NB4 (cell line): ENCODE results near the gene AP2B1.
A peak's percentile ranks its signal among the peaks of the same experiment; 100 is the strongest.

Experiments used
- CTCF ChIP-seq: IDR thresholded peaks from one replicate; pipeline ENCODE4 v1.5.1; 2012; ENCODE audit warnings: low read depth, low read length
- MAX ChIP-seq: IDR thresholded peaks from 2 replicates; pipeline ENCODE4 v1.6.1; 2011; ENCODE audit warnings: low read depth, low read length
- MYC ChIP-seq: IDR thresholded peaks from 2 replicates; pipeline ENCODE4 v1.6.1; 2011; ENCODE audit warnings: low read depth, low read length
- POLR2A ChIP-seq: IDR thresholded peaks from 2 replicates; pipeline ENCODE4 v1.6.1; 2011; ENCODE audit warnings: mild to moderate bottlenecking; ENCODE audit not compliant: insufficient read length; ENCODE audit errors: extremely low read depth

- TF ChIP-seq CTCF (peak; percentile 43), MAX (no peak), MYC (no peak), POLR2A (no peak)
Observed at GRCh38 chr17:35766903-35767510, 179.9 kb downstream of the AP2B1 start.
